Germinal center (tissue), 1 donor: Measurements from ENCODE around the gene FAM120A.

Experiments
- DNase-seq: peaks from one replicate; pipeline ENCODE4 v3.0.0; 2012; ENCODE audit warnings: mixed read lengths, low spot score

The FAM120A gene

DNA sequence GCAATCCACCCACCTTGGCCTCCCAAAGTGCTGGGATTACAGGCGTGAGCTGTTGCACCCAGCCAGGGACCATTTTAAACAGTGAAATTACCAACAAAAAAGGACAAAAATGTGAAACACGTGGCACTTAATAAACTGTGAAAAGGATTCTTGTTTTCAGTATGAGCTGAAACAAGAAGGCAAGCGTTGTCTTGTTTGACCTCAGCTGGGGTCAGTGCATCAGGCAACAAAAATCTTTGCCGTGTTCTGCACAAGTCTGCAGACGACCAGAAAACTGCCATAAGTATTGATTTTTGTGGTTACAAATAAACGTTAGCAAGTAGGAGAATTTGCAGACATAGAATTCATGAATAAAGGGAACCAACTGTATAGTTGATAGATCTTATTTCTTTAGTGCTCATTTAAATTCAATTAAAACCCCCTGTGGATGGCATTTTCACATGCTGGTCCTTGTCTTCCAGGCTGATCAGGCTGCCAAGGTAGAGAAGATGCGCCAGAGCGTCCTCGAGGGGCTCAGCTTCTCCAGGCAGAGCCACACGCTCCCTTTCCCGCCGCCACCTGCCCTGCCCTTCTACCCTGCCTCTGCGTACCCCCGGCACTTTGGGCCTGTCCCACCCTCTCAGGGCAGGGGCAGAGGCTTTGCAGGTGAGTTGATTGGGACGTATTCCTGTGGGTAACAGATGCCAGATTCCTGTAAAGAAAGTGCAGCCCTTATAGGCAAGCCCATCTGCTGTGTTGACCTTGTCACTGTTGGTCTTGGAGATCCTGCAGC, 106.1 kb downstream of the FAM120A start:
- no peak for DNase-seq

GRCh38 chr9:93558503-93558902, 107.0 kb downstream of the FAM120A start:
- no peak for DNase-seq

DNA sequence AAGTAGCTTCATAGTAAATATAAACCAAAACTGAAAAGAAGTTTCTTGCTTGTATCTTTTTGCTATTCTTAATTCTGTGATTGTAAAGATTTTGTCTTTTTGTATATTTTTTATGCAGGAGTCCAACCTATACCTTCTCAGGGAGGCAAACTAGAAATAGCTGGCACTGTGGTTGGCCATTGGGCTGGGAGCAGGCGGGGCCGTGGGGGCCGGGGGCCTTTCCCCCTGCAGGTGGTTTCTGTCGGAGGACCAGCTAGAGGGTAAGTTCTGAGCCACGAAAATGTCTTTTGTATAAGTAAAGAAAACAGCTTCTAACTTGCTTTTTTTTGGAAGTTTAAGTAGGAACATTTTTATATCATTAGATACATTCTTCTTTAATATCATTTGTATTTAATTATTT, 109.5 kb downstream of the FAM120A start:
- DNase-seq = no peak

DNA sequence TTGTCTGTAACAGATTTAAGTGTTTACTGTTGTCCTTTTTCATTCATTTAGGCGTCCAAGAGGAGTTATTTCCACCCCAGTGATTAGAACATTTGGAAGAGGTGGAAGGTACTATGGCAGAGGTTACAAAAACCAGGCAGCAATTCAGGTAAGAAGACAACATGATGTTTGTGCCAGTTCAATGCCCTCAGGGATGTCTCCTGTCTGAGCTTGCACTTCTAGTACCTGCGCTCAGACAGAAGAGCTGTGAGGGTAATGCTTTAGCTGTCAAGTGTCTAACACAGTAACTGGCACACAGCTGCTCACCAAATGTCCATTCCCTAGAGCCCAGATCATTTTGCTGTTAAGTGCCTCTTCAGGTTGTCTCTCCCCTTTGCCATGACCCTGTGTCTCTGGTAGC, 110.7 kb downstream of the FAM120A start:
- no peak for DNase-seq

GRCh38 chr9:93565089-93565488, 113.6 kb downstream of the FAM120A start:
- DNase-seq = no peak

DNA sequence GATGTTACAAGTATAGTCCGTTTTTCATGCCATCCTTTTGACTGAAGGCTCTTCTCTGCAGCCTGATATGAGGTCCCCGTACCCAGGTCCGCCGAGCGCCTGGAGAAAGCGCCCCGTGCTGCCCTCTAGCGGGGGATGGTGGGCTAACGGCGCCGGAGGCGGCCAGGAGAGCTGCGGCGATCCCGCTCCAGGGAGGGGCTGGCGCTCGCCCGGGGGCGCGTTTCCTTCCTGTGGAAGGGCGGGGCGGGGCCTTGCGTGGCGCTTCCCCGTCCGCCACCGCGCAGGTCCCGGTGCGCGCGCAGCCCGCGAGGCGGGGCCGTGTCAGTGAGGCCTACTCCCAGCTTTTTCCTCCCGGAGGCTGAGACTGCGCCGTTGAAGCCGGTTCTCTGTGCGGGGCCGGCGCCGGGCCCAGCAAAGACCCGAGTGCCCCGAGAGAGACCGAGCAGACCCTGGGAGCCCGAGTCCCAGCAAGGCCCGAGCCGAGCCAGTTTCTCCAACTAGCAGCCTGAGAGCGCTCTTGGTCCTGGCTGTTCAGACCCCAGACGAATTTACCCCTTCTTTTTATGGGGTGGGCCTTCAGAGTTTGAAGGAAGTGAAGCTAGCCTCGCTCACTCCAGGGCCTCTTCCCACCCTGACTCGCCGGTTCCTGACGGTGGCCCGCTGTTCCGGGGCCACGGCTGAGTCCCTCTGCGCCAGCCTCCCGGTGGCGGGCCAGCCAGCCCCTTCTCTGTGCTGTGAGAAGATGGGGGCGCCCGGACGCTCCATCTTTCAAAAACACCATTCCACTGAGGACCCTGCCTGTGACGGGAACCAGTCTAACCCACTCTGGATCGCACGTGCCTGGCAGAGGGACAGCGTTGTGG, 115.2 kb downstream of the FAM120A start:
- peak; percentile 98 for DNase-seq

DNA sequence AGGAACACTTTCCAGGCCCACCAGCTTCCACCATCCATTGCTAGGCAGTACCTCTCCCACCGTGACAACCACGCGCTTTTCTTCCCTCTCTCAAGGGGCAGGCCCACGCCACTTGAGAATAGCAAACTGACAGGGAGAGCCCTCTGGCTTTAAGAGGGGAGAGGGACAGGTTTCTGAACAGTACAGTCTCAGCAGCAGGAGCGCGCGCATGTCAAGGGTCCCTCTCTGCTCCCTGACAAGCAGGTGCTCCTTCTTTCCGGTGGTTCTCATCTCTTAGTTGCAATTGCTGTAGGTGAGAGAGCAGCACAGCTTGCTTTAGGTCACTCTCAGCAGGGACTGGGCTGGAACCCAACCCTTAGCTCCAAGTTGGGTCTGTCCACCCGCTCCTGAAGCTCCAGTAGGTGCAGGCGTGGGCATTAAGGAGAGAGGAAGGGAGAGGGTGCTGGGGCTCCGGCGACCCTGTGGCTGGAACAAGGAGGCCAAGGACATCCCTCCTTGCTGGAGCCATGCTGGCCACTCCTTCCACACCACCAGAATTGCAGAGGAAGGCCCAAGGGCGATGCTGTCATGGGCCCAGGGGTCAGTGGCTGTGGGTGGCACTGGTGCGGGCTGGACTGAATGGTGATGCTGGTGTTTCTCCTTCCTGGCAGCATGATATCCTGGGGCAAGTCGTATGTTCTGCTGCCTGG, 115.9 kb downstream of the FAM120A start:
- no peak for DNase-seq

DNA sequence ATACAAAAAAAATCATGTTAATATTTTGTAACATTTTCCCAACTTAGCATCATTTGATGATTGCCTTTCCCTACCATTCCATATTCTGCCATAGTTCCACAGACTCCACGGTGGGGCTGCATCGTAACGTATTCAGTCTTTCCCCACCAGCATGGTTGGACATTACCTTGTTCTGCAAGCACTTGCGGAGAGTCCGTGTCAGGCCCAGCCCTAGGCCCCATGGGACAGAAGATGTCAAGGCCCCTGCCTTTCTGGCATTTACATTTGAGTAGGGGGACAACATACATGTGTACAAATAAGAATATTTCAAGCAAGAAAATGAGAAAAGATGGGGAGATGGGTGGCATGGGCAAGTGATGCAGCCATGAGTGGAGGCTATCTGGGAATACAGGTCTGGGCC, 116.7 kb downstream of the FAM120A start:
- no peak for DNase-seq

GRCh38 chr9:93569621-93570174, 118.2 kb downstream of the FAM120A start:
- DNase-seq = no peak

DNA sequence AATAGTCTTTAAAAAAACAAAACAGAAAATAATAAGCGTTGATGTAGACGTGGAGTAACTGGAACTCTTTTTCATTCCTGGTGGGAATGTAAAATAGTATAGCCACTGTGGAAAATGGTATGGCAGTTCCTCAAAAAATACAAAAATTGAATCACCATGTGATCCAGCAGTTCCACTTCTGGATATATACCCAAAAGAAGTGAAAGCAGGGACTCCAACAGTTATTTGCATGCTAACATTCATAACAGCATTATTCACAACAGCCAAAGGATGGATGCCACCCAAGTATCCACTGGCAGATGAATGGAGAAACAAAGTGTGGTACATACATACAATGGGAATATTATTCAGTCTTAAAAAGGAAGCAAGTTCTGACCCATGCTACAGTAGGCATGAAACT, 120.7 kb downstream of the FAM120A start:
- DNase-seq = no peak

DNA sequence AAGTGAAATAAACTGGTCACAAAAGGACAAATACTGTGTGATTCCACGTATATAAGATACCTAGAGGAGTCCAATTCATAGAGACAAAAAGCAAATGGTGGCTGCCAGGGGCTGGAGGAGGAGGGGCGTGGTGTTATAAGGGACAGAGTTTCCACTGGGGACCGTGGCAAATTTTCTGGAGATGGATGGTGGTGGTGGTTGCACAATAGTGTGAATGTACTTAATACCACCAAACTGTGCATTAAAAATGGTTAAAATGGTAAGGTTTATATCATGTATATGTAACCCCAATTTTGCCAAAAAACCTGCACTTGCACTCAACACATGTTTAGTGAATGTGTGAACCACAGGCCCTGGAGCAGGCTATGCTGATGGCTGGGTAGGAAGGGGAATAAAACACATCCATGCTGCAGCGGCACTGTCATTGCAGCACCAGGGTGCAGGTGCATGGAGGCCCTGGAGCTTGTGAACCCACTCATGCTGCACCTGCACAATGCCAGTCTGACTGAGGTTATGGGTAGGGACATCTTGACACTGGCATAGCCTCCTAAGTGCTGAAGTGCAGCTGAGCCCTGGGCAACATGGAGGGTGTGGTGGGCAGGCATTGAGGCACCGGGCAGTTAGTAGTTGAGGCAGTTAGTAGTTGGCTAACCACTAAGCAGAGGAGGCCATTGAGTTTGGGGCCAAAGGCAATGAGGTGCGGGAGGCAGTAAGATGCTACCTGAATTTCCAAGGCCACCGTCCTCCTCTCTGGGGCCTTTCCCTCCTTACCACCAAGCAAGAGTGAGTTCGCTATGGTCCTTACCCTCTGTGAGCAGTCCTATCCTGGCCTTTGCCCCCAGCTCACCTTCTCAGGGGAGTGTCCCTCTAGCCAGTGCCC, 121.4 kb downstream of the FAM120A start:
- DNase-seq = no peak

DNA sequence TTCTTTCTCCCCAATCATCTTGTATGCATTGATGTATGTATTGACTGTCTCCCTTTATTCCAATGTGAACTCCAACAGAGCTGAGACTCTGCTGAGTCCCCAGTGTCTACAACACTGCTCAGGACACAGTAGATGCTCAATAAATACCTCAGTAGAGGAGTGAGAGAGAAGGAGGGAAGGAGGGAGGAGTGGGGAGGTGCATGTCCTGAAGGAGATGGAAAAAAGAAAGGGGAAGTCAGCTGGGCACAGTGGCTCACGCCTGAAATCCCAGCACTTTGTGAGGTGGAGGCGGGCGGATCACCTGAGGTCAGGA, 122.0 kb downstream of the FAM120A start:
- no peak for DNase-seq

- DNase-seq = no peak
These were observed 122.8 kb downstream of the FAM120A start for GRCh38 chr9:93574091-93574899.

DNA sequence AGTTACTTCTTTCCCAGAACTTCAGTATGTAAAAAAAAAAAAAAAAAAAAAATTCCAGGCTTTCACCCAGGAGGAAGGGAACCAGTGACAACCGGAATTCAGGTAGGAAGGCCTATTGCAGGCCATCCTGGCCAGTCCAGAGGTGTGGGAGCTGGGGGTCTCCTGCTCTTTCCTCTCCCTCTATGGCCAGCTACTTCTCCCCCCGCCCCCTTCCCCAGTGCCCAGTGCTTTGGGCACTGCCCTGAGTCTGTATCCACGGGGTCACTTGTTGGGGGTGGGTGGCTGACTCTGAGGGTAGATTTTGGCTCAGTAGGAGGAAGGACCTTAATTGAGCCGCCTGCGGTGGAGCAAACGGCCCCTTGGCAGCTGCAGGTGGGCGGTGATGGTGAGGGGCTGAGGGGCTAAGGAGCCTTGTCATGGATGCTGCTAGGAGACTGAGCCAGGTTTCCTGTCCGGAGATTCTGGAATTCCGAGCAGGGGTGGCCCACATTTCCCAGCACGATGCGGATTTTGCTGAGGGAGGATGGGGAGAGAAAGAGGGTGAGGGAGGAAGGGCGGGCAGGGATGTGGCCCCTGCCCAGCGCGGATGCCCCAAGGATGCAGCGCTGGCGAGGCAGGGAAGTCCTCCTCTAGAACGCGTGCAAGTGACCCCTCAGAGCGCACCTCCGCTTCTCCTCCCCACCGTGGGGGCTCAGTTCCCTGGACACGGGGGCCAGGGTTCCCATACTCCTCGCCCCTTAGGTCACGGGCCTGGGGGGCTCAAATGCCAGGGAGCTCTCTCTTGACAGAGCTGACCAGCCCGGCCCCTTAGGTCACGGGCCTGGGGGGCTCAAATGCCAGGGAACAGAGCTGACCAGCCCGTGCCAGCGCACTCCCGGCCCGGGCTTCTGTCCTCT, 123.7 kb downstream of the FAM120A start:
- no peak for DNase-seq

DNA sequence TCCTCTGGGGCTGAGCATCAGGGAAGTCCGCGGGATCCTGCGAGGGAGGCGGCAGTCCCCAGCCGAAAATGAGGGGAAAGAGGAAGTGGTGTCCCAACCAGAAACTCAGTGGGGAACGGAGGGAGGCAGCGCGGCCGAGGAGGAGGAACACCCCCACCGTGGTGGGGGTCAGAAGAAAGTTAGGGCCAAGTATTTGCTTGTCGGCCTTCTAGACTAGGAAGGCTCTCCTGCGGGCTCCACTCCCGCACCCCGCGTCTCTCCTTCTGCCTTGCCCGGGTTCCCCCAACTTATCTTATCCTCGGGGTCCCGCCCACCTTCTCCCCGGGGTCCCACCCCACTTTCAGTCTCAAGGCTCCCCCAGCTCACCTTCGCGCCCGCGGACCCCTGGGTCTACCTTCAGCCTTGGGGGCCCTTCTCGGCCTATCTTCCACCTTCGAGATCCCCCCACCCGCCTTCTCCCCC, 124.3 kb downstream of the FAM120A start:
- DNase-seq = peak; percentile 66

DNA sequence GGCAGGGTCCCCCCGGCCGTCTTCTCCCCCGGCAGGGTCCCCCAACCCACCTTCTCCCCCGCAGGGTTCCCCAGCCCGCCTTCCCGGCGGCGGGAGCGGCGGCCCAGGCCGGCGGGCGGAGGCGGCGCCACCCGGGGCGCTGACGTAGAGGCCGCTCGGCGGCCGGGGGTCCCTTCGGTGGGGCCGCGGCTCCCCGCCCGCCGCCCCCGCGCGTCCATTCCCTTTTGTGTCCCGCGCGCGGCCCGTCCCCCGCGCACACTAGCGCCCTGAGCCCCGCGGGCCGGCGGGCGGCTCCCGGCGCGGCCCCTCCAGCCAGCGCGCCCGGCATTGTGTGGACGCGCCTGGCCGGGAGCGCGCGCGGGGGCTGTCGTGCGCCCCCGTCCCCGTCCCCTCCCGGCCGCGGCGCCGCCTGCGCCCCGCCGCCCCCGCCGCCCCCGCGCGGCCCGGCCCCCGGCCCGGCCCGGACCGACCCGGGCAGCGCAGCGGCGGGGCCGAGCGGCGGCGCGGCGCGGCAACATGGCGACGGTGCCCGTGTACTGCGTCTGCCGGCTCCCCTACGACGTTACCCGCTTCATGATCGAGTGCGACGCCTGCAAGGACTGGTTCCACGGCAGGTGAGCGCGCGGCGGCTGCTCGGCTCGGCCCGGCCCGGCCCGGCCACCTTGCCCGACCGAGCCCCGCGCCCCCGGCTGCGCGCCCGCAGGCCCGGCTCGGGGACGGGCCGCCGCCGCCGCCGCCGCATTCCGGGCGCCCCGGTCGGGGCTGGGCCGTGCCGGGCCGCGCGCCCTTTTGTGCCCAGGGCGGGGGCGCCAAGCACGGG, 125.0 kb downstream of the FAM120A start, which contains the start of gene PHF2:
Gene PHF2 (plus strand): TSS at position 327 of the 820 bp plus-strand sequence. CDS start 190 bp downstream, at position 517.
- peak; percentile 65 for DNase-seq

DNA sequence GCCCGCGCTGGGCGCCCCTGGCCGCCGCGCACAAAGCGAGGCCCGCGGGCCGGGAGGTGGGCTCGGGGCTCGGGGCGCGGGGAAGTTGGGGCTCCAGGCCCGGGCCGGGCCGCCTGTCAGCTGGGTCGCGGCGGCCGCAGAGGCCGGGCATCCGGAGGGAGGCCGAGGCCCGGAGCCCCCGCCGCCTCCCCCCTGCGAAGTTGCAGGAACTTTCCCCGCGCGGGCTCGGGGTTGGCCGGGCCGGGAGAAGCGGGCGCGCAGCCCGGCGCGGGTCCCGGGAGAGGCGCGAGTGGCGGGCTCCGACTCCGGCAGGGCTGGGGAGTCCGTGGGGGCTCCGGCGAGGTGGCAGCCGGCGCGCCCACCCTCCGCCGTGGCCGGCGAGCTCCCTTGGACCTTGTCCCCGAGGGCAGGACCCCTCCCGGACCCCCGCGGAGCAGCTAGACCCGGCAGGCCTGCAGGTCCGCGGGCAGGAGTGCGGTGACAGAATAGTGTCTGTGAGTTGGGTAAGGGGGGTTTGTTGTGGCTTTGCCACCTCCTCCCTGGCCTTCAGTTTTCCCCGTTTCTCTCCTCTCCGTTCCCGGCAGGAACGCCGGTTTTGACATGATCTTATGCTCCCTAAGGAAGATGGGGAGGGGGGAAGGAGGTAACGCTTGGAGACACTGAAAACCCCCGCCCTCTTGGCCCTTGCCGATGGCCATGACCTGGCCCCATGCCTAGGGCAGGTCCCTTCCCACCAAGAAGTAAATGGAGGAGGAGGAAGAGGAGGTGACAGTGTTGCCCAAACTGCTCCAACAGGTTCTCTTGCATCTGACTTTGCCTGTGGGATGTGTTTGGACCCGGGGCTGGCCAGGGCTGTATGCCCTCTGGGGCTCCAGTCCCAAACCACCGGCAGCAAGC, 125.8 kb downstream of the FAM120A start:
- DNase-seq = no peak
